Progenitor cell of endocrine pancreas (in vitro differentiated cells): Measurements from ENCODE around the gene TGFBR1. TPM values are rescaled to one million over a fixed set of nuclear protein-coding genes. Genes with fewer than 3 reads are reported as not detected.

Source experiments
- DNase-seq: peaks from one replicate; pipeline ENCODE4 v3.0.0; 2021; ENCODE audit warnings: low spot score; ENCODE audit not compliant: unreplicated experiment
- H3K27ac Mint-ChIP-seq: 2 replicates; pipeline ENCODE4 v1.8.0; 2021; ENCODE audit warnings: mild to moderate bottlenecking, moderate library complexity, mixed read lengths
- H3K27me3 Mint-ChIP-seq: 2 replicates; pipeline ENCODE4 v1.8.0; 2021; ENCODE audit warnings: mixed read lengths
- H3K36me3 Mint-ChIP-seq: 2 replicates; pipeline ENCODE4 v1.8.0; 2022; ENCODE audit warnings: mixed read lengths; ENCODE audit not compliant: insufficient read depth
- H3K4me1 Mint-ChIP-seq: 2 replicates; pipeline ENCODE4 v1.8.0; 2021; ENCODE audit warnings: low read depth, mixed read lengths
- H3K4me3 Mint-ChIP-seq: 2 replicates; pipeline ENCODE4 v1.8.0; 2021; ENCODE audit warnings: low read depth, mild to moderate bottlenecking, moderate library complexity, mixed read lengths
- H3K9me3 Mint-ChIP-seq: 2 replicates; pipeline ENCODE4 v1.8.0; 2021; ENCODE audit warnings: low read depth, mixed read lengths
- CTCF ChIP-seq: fragments of 200-600 bp; sonication (generic); IDR thresholded peaks from one replicate; pipeline ENCODE4 v1.5.0; 2021; ENCODE audit warnings: antibody characterized with exemption, mild to moderate bottlenecking; ENCODE audit not compliant: unreplicated experiment
- total RNA-seq: library from RNA; stranded (reverse); gene quantifications from 2 replicates; pipeline ENCODE4 v1.2.1, GENCODE V29; 2021

TGFBR1 gene
- total RNA-seq, 1 donor from 2014 or later: 93.8 TPM

DNA sequence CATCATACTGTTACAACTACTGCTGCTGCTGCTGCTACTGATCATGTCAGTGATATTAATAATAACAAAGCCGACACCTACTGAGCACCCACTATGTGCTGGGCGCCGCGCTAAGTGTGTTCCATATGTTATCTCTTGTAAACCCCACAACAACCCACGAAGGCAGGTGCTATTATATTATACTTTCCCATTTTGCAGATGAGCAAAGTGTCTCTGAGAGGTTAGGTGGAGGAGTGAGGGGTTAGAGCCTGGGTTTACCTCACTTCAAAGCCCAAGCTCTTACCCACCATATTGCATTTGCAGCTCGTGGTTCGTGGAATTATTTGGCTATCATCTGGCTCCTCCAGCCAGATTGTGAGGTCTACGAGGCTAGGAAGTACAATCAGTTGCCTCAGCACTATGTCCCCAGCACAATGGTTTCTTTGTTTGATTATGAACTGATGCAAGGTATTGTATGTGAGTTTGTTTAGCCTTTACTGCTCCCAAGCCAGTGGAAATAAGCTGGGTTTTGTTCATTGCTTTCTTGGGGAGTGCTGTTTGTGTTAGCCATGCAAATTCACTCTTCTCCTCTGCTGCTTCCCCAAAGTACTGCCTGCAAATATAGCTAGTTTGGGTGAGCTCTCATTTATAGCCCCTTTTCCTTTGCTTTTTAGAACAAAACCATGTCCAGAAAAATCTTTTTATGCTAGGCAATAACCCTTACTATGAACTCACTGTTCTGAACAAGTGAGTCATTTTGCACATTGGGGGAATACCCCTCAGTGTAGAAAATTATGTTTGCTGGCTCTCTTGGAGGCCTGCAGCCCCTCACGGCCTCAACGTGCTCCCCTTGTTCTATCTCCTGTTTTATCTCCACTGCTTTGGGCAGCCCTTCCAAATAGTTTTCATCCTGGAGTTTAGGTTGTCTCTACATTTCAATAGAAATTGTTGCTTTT is 68.9 kb downstream of the TGFBR1 start:
- Mint-ChIP-seq H3K4me3 (peak overlapping the region; percentile 14), H3K27me3 (no peaks in the 10 kb centered on the region), H3K36me3 (no peaks in the 10 kb centered on the region), H3K9me3 (no peaks in the 10 kb centered on the region), H3K27ac (peak overlapping the region; percentile 80), H3K4me1 (peaks cover 76% of the 10 kb centered on the region)
- DNase-seq: no peak
- TF ChIP-seq CTCF: no peak

DNA sequence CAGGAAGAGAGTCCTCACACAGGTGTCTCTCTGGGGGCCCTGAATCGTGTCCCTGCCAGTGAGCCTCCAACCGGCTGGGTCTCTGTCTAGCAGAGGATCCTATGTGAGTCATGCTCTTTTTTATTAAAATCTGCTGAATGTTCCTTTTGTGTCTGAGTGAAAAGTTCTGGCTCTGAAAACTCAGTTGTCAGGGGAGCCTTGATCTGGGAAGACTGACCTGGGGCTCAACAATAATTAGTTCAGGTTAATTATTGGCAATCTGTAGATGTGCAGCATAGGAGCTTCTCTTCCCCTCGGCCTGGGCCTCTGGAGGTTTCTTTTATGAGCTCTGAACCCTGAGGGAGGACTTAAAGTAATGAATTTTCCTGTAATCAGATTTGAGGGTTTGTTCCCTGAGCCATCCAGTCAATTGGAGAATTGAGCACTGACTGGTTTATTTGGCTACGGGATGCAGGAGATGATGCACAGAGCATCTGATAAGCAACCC is 71.7 kb downstream of the TGFBR1 start:
- TF ChIP-seq CTCF: no peak
- Mint-ChIP-seq H3K27ac (peak overlapping the region; percentile 96), H3K9me3 (no peaks in the 10 kb centered on the region), H3K27me3 (no peaks in the 10 kb centered on the region), H3K4me1 (peaks cover 63% of the 10 kb centered on the region), H3K4me3 (peak overlapping the region; percentile 37), H3K36me3 (peaks cover 1% of the 10 kb centered on the region)
- DNase-seq: no peak

DNA sequence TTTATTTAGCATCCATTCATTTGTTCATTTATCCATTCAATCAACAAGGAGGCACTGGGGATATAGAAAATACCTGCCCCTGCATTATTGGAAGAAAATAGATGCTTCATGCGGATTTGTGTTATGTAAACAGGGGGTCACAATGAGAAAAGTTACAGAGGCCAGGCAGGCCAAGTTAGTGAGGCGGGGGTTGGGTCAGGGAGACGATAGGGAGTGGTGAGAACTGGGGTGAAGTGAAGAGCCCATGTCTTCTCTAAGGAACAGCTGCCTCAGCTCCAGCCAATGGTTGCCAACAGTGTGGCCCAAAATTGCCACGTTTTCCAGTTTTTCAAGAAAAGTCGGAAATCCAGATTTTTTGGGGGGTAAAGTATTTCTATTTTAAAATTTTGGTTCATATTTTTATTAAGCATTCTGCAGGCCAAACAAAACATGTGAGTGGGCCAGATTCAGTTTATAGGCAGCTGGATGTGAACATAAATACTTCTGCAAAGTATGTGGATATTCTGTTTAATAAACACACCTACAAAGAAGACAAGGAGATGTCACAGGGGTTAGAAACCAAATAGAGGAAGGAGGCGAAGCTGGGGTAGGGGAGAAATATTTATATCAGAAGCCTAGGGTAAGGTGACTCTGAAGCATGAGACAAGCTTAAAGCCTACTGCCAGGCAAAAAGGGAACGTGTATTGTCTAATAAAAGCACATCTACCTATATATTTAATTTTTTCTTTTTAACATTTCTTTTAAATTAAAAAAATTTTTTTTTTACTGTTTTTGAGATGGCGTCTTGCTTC is 72.9 kb downstream of the TGFBR1 start:
- no peak for TF ChIP-seq CTCF
- Mint-ChIP-seq H3K27ac (peak overlapping the region; percentile 82), H3K27me3 (no peaks in the 10 kb centered on the region), H3K4me1 (peaks cover 55% of the 10 kb centered on the region), H3K36me3 (peaks cover 1% of the 10 kb centered on the region), H3K9me3 (no peaks in the 10 kb centered on the region), H3K4me3 (no peak overlapping the region)
- DNase-seq: no peak

DNA sequence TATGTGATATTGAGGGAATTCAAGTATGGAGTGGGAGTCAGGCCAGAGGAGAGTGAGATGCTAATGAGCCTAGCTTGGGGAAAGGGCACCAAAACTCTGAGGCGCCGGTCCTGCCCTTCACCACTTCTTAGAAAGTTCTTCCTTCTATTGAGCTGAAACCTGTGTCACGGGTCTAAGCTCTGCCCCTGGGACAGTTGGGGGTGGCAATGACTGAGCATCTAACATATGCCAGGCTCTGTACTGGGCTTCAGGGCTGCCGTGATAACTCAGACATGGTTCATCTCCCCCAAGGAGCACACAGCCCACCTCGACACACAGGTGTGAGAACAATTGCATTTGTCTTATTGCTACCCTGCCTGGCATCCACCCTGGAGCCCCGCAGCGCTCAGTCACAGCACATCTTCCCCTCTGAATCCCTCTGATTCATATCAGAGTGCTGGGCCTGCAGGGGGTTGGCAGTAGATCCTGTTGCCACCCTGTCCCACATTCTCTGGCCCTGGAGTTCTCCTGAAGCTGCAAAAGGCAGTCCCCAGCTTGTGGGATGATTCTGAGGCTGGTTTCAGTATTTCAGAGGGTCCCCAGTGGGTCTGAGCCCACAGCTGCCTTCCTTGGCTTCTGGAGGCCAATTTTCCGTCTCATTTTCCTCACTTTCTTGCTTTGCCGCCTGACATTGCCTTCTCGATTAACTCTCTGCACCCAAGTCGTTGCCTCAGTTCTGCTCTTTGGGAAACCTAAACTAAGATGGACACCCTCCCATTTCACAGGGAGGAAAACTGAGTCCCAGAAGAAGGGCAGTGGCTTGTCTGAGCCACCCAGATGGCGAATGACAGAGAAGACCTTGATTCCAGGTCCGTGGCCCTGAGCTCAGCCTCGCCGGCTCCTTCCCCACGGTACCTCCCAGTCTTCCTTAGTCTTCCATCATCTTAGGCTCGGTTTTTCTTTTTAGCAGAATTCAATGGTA is 74.3 kb downstream of the TGFBR1 start:
- Mint-ChIP-seq H3K27ac (peak overlapping the region; percentile 45), H3K36me3 (peaks cover 1% of the 10 kb centered on the region), H3K4me1 (peaks cover 45% of the 10 kb centered on the region), H3K9me3 (no peaks in the 10 kb centered on the region), H3K27me3 (no peaks in the 10 kb centered on the region), H3K4me3 (no peak overlapping the region)
- DNase-seq: no peak
- TF ChIP-seq CTCF: no peak
